Iris pigment epithelial cell (primary cell): ENCODE results near the gene CEACAM16.
"Not testable (repeated sequence)": the region's sequence is repeated elsewhere in the genome, so short reads cannot be mapped to it uniquely, and the experiment has no call there.

Experiments
- DNase-seq: peaks from one replicate; pipeline ENCODE4 v3.0.0-alpha.2; 2011; ENCODE audit warnings: low read depth

CEACAM16 gene

GRCh38 chr19:44698492-44699201, at the start of gene CEACAM16:
CEACAM16 (plus strand) TSS chr19:44699151; CDS start chr19:44701457, 2,306 bp downstream.
- DNase-seq = no peak

DNA sequence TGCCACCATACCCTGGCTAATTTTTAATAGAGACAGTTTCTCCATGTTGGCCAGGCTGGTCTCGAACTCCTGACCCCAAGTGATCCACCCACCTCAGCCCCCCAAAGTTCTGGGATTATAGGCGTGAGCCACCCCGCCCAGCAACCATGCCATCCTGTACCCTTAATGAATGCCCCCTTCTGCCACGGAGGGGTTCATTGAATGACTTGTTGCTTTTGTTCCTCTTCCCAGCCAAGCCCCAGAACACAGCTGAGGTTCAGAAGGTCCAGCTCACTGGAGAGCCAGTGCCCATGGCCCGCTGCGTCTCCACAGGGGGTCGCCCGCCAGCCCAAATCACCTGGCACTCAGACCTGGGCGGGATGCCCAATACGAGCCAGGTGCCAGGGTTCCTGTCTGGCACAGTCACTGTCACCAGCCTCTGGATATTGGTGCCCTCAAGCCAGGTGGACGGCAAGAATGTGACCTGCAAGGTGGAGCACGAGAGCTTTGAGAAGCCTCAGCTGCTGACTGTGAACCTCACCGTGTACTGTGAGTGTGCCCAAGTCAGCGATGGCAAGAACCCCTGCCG, 49.3 kb upstream of the CEACAM16 start:
- DNase-seq = no peak

DNA sequence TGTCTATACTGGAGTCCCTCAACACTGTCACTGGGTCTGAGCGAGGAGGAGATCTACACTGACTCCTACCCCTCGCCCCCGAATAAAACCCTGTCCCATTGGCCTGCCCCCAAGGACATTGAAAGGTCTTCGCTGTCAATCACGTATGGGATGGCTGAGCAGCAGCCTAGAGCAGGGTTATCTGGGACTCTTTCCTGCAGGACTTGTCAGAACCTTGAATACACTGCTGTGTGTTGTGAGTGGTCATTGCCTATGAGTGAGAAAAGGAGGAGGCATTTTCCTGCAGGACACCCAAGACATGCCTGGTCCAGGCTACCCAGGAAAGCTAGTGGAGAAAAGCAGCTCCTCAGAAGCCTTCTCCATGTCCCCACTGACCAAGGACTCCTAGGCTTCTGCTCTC, 45.6 kb upstream of the CEACAM16 start:
- DNase-seq = no peak

DNA sequence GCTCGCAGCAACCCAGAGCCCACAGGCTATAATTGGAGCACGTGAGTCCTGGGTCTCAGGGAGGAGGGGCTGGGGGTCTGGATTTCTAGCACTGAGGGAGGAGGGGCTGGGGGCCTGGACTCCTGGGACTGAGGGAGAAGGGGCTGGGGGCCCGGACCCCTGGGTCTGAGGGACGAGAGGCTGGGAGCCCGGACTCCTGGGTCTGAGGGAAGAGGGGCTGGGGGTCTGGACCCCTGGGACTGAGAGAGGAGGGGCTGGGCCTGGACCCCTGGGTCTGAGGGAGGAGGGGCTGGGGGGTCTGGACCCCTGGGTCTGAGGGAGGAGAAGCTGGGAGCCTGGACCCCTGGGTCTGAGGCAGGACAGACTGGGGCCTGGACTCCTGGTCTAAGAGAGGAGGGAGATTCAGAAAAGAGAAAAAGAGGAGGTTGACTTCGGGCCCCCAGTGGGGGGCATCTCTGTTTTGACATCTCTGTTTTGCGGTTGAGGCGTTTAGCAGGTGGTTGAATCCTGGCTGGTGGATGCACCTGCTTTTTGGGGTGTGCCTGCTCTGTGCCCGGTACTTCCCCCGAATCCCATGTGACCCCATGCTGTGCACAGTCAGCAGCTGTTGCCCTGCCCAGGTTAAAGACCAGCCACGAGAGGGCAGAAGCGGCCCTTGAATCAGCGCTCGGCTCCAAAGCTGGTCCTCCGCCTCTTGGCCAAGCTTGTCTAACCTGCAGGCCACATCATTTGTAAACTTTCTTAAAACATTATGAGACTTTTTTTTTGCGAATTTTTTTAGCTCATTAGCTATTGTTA, 44.8 kb upstream of the CEACAM16 start:
- DNase-seq = peak; percentile 47

DNA sequence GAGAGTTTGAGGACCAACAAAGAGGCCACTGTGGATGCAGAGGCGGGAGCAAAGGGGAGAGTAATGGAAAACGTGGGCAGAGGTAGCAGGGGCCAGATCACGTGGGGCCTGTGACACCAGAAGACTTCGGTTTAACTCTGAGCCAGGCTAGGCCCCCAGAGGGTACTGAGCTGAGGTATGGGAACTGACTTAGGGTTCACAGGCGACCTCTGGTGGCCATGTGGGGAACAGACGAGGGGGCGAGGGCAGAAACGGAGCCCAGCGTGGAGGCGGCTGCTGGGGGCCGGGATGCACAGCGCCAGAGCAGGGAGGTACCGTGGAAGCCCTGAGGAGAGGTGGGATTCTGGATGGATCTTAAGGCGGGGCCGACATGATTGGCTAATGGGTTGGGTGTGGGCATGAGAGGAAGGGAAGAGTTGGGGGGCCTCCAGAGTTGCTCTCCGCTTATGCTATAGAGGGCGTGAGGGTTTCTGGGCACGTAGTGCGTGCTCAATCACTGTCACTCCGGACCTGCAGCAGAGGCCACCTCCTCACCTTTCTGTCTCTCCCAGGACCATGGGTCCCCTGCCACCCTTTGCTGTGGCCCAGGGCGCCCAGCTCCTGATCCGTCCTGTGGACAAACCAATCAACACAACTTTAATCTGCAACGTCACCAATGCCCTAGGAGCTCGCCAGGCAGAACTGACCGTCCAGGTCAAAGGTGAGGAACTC, 41.6 kb upstream of the CEACAM16 start:
- DNase-seq = peak; percentile 52

- DNase-seq = no peak
Measured at GRCh38 chr19:44658069-44658733, 40.8 kb upstream of the CEACAM16 start.

- DNase-seq = no peak
Measured at GRCh38 chr19:44660081-44660480, 38.9 kb upstream of the CEACAM16 start.

GRCh38 chr19:44661205-44661604, 37.7 kb upstream of the CEACAM16 start:
- no peak for DNase-seq

DNA sequence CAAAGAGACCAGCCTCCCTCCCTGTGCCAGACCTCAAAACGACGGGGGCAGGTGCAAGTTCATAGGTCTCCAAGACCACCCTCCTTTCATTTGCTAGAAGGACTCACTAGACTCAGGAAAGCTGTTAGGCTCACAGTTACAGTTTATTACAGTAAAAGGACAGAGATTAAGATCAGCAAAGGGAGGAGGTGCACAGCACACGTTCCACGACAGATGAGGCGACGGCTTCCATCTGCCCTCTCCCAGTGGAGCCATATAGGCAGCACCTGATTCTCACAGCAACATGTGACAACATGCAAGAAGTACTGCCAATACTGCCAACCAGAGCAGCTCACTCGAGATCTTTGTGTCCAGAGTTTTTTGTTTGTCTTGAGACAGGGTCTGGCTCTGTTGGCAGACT, 37.0 kb upstream of the CEACAM16 start:
- DNase-seq = no peak

DNA sequence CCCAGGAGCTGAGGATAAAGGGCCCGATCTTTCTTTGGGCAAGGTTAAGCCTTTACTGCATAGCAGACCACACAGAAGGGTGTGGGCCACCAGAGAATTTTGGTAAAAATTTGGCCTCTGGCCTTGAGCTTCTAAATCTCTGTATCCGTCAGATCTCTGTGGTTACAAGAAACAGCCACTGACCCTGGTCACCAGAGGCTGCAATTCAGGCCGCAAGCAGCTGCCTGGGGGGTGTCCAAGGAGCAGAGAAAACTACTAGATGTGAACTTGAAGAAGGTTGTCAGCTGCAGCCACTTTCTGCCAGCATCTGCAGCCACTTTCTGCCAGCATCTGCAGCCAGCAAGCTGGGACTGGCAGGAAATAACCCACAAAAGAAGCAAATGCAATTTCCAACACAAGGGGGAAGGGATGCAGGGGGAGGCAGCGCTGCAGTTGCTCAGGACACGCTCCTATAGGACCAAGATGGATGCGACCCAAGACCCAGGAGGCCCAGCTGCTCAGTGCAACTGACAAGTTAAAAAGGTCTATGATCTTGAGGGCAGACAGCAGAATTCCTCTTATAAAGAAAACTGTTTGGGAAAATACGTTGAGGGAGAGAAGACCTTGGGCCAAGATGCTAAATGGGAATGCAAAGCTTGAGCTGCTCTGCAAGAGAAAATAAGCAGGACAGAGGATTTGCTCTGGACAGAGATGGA, 36.1 kb upstream of the CEACAM16 start:
- DNase-seq = no peak

GRCh38 chr19:44663996-44664395, 35.0 kb upstream of the CEACAM16 start:
- no peak for DNase-seq

DNA sequence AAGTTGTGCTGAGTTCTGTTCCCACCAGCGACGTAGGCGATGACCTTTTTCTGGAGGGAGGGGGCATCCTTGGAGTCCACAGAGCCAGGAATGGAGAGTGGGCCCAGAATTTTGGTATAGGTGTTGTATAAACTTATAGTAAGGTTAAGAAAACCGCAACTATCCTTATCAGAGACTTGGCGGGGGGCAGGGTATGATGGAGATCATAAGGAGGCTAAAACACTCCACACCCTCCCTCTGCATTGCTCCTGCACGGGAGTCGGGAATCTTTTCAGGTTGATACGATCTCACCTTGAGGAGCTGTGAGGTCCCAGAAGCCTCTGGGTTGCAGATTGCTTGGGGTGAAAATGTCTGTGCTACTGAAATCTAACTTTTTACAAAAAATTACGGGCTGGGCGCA, 34.0 kb upstream of the CEACAM16 start:
- no peak for DNase-seq

DNA sequence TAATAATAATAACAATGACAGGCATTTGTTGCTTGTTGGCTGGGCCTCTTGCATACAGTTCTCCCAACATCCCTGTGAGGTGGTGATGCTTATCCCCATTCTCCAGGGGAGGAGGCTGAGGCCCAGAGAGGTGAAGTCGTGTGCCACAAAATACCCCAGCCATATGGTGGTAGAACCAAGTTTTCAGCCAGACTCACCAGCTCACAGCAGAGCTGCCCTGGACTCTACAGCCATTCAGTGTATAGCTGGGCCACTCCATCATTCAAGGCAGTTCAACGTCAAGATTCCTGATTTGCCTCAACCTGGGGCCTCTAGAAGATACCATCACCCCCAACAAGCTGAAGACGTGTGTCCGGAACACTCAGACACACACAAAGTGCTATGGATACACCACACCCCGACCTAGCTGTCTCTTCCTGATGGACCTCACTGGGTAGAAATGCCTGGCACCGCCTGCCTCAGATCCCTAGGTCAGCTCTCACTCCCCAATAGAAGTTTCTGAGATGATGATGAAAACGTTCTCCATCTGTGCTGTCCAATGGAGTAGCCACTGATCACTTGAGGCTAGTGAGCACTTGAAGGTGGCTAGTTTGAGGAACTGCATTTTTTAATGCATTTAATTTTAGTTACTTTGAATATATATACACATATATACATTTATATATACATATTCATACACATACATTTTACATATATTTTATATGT, 31.9 kb upstream of the CEACAM16 start:
- no peak for DNase-seq

GRCh38 chr19:44668985-44669764, 29.8 kb upstream of the CEACAM16 start:
- DNase-seq = no peak

- not testable (repeated sequence) for DNase-seq
Measured at GRCh38 chr19:44670027-44670426, 28.9 kb upstream of the CEACAM16 start.

- DNase-seq = no peak
Measured at GRCh38 chr19:44671400-44671799, 27.6 kb upstream of the CEACAM16 start, which contains the start of gene CEACAM19. CEACAM19 (plus strand) TSS chr19:44671482; CDS start chr19:44671932, 450 bp downstream.

DNA sequence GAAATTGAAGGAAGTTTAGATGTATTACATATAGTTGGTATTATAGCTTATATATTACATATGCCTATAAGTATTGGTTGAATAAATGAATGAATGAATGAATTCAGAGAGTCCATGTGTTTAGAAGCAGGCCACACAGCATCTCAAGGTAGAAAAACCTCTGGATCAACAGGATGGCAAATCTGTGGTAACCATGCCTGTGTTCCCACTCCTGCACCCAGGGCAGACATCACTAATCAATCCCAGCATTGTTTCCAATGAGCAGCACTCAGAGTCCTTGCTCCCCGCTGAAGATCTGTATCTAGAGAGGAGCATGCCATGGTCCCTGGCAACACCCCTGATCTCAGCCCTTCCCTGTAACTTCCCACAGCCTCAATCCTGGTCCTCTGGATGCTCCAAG, 26.7 kb upstream of the CEACAM16 start:
- DNase-seq = no peak

DNA sequence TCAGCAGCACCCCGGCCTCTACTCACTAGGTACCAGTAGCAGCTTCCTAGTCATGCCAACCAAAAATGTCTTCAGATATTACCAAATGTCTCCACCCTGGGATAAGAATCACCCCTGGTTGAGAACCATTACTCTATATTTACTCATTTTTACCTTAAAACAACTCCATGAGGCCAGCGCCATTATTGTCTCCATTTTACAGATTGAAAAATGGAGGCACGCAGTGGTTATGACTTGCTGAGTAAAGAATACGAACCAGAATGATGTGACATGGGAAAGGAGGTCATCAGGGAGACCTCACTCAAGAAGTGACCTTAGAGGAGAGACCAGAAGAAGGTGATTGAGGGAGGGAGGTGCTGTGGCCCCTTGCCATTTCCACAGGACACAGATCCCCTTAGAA, 25.4 kb upstream of the CEACAM16 start:
- DNase-seq = no peak

- no peak for DNase-seq
Measured at GRCh38 chr19:44675521-44675920, 23.4 kb upstream of the CEACAM16 start.
